HTERT RPE-1 (cell line): ENCODE results near the gene FRAS1.
"Not testable (repeated sequence)": the region's sequence is repeated elsewhere in the genome, so short reads cannot be mapped to it uniquely, and the experiment has no call there.

Experiments
- in situ Hi-C: fragments of 300-500 bp; cut with MboI; formaldehyde crosslinking; loops from 4 replicates; pipeline ENCODE4 v1.14.3; 2020; ENCODE audit warnings: low sequenced_read_pairs

FRAS1 gene

GRCh38 chr4:78057135-78057599, at the start of gene FRAS1:
Gene FRAS1 (plus strand): TSS chr4:78057323. CDS start chr4:78058010, 687 bp downstream.
- in situ Hi-C loops = no loop called here

GRCh38 chr4:78011003-78011402, 46.1 kb upstream of the FRAS1 start:
- in situ Hi-C loops = not testable (repeated sequence)

GRCh38 chr4:78014889-78015886, 41.9 kb upstream of the FRAS1 start:
- in situ Hi-C loops = no loop called here

- in situ Hi-C loops = no loop called here
Observed at GRCh38 chr4:78018271-78019049, 38.7 kb upstream of the FRAS1 start.

GRCh38 chr4:78019414-78019813, 37.7 kb upstream of the FRAS1 start:
- in situ Hi-C loops = no loop called here

- in situ Hi-C loops = no loop called here
Observed at GRCh38 chr4:78020677-78021076, 36.4 kb upstream of the FRAS1 start.

GRCh38 chr4:78022517-78022916, 34.6 kb upstream of the FRAS1 start:
- in situ Hi-C loops = no loop called here

GRCh38 chr4:78024085-78024484, 33.0 kb upstream of the FRAS1 start:
- in situ Hi-C loops = no loop called here

- in situ Hi-C loops = no loop called here
Observed at GRCh38 chr4:78024576-78025091, 32.5 kb upstream of the FRAS1 start.

GRCh38 chr4:78031417-78031950, 25.6 kb upstream of the FRAS1 start:
- in situ Hi-C loops = no loop called here

- in situ Hi-C loops = no loop called here
Observed at GRCh38 chr4:78032446-78032845, 24.7 kb upstream of the FRAS1 start.

GRCh38 chr4:78032929-78033328, 24.2 kb upstream of the FRAS1 start:
- in situ Hi-C loops = no loop called here

GRCh38 chr4:78033861-78034260, 23.3 kb upstream of the FRAS1 start:
- in situ Hi-C loops = no loop called here

GRCh38 chr4:78038704-78039103, 18.4 kb upstream of the FRAS1 start:
- in situ Hi-C loops = no loop called here

- in situ Hi-C loops = no loop called here
Observed at GRCh38 chr4:78039678-78040077, 17.4 kb upstream of the FRAS1 start.

- in situ Hi-C loops = no loop called here
Observed at GRCh38 chr4:78040431-78040830, 16.7 kb upstream of the FRAS1 start.

GRCh38 chr4:78047366-78047765, 9.8 kb upstream of the FRAS1 start:
- in situ Hi-C loops = no loop called here

GRCh38 chr4:78056265-78057129, 626 bp upstream of the FRAS1 start:
- in situ Hi-C loops = no loop called here

- in situ Hi-C loops = no loop called here
Observed at GRCh38 chr4:78057600-78058550, 752 bp downstream of the FRAS1 start.
